Pons (tissue), 1 donor: Measurements from ENCODE around the gene ZNF771.
A peak's percentile ranks its signal among the peaks of the same experiment; 100 is the strongest.
"Not testable (repeated sequence)": the region's sequence is repeated elsewhere in the genome, so short reads cannot be mapped to it uniquely, and the experiment has no call there.

Experiments used
- DNase-seq: peaks from one replicate; pipeline ENCODE4 v3.0.0-alpha.2; 2016; ENCODE audit warnings: low spot score

The ZNF771 gene

GRCh38 chr16:30376461-30376902 is 30.9 kb upstream of the ZNF771 start:
- no peak for DNase-seq

GRCh38 chr16:30377050-30377811 is 30.2 kb upstream of the ZNF771 start:
- DNase-seq = peak; percentile 58

- DNase-seq = peak; percentile 92
These were observed 29.6 kb upstream of the ZNF771 start for GRCh38 chr16:30377812-30378235.

- DNase-seq = peak; percentile 98
These were observed 28.9 kb upstream of the ZNF771 start for GRCh38 chr16:30378236-30379157.

GRCh38 chr16:30379158-30379783 is 28.1 kb upstream of the ZNF771 start:
- no peak for DNase-seq

- DNase-seq = no peak
These were observed 27.2 kb upstream of the ZNF771 start for GRCh38 chr16:30380072-30380802.

- no peak for DNase-seq
These were observed 26.6 kb upstream of the ZNF771 start for GRCh38 chr16:30380803-30381208.

- DNase-seq = no peak
These were observed 25.9 kb upstream of the ZNF771 start for GRCh38 chr16:30381291-30382041.

- no peak for DNase-seq
These were observed 25.1 kb upstream of the ZNF771 start, which contains the start of gene SEPTIN1 for GRCh38 chr16:30382111-30382881. Gene SEPTIN1, minus strand, starts transcription at chr16:30382561. Its CDS starts 19 bp downstream, at chr16:30382542.

- DNase-seq = no peak
These were observed 23.9 kb upstream of the ZNF771 start for GRCh38 chr16:30383521-30383920.

- no peak for DNase-seq
These were observed 12.7 kb upstream of the ZNF771 start for GRCh38 chr16:30394592-30395154.

GRCh38 chr16:30395155-30395991 is 12.0 kb upstream of the ZNF771 start, which contains the start of gene ZNF48:
Gene ZNF48, plus strand, starts transcription at chr16:30395420. Its CDS starts 375 bp downstream, at chr16:30395795.
- peak; percentile 84 for DNase-seq

- no peak for DNase-seq
These were observed 11.3 kb upstream of the ZNF771 start for GRCh38 chr16:30395992-30396585.

GRCh38 chr16:30396627-30397026 is 10.8 kb upstream of the ZNF771 start:
- DNase-seq = not testable (repeated sequence)

GRCh38 chr16:30397056-30397455 is 10.3 kb upstream of the ZNF771 start:
- no peak for DNase-seq

GRCh38 chr16:30397776-30398660 is 9.4 kb upstream of the ZNF771 start:
- no peak for DNase-seq
